ENCODE measurements around the gene TMEM18.

Gene TMEM18

GRCh38 chr2:689877-690510 lies 12.8 kb upstream of the TMEM18 start:
- no peak for TF ChIP-seq REST (IDR thresholded peaks at IDR 0.05; ENCODE audit: insufficient read depth in 1 of 2, low read depth in 2 of 2, low read length in 2 of 2)
- no peak for TF ChIP-seq TAF1 (IDR thresholded peaks at IDR 0.05; ENCODE audit: borderline replicate concordance, insufficient read depth, low read length)
- no peak for TF ChIP-seq POLR2AphosphoS5 (IDR thresholded peaks at IDR 0.05; ENCODE audit: low read depth, low read length)
- no peak for TF ChIP-seq SIN3A (IDR thresholded peaks at IDR 0.05; ENCODE audit: borderline replicate concordance, insufficient read depth, low read length)
- no peak for TF ChIP-seq FOXP2 (optimal IDR thresholded peaks at IDR 0.05; ENCODE audit: borderline replicate concordance, extremely low read depth, extremely low read length, insufficient read depth)

- TF ChIP-seq REST (IDR thresholded peaks at IDR 0.05; ENCODE audit: insufficient read depth in 1 of 2, low read depth in 2 of 2, low read length in 2 of 2) (no peak), FOXP2 (optimal IDR thresholded peaks at IDR 0.05; ENCODE audit: borderline replicate concordance, extremely low read depth, extremely low read length, insufficient read depth) (no peak), TAF1 (IDR thresholded peaks at IDR 0.05; ENCODE audit: borderline replicate concordance, insufficient read depth, low read length) (no peak), SIN3A (IDR thresholded peaks at IDR 0.05; ENCODE audit: borderline replicate concordance, insufficient read depth, low read length) (no peak), POLR2AphosphoS5 (IDR thresholded peaks at IDR 0.05; ENCODE audit: low read depth, low read length) (no peak)
These were observed 12.0 kb upstream of the TMEM18 start for GRCh38 chr2:689237-689636.

- TF ChIP-seq REST (IDR thresholded peaks at IDR 0.05; ENCODE audit: insufficient read depth in 1 of 2, low read depth in 2 of 2, low read length in 2 of 2) (no peak), TAF1 (IDR thresholded peaks at IDR 0.05; ENCODE audit: borderline replicate concordance, insufficient read depth, low read length) (no peak), SIN3A (IDR thresholded peaks at IDR 0.05; ENCODE audit: borderline replicate concordance, insufficient read depth, low read length) (no peak), POLR2AphosphoS5 (IDR thresholded peaks at IDR 0.05; ENCODE audit: low read depth, low read length) (no peak), FOXP2 (optimal IDR thresholded peaks at IDR 0.05; ENCODE audit: borderline replicate concordance, extremely low read depth, extremely low read length, insufficient read depth) (no peak)
These were observed 11.4 kb upstream of the TMEM18 start for GRCh38 chr2:688504-689076.

- TF ChIP-seq SIN3A (IDR thresholded peaks at IDR 0.05; ENCODE audit: borderline replicate concordance, insufficient read depth, low read length) (no peak), FOXP2 (optimal IDR thresholded peaks at IDR 0.05; ENCODE audit: borderline replicate concordance, extremely low read depth, extremely low read length, insufficient read depth) (no peak), POLR2AphosphoS5 (IDR thresholded peaks at IDR 0.05; ENCODE audit: low read depth, low read length) (no peak), REST (IDR thresholded peaks at IDR 0.05; ENCODE audit: insufficient read depth in 1 of 2, low read depth in 2 of 2, low read length in 2 of 2) (no peak), TAF1 (IDR thresholded peaks at IDR 0.05; ENCODE audit: borderline replicate concordance, insufficient read depth, low read length) (no peak)
These were observed 8.2 kb upstream of the TMEM18 start for GRCh38 chr2:685421-685820.

Measured in PFSK-1 (cell line).